Measurements from ENCODE around the gene TRPV3. TPM values are rescaled to one million over a fixed set of nuclear protein-coding genes. Genes with fewer than 3 reads are reported as not detected.
"Not testable (repeated sequence)": the region's sequence is repeated elsewhere in the genome, so short reads cannot be mapped to it uniquely, and the experiment has no call there.

The TRPV3 gene
- total and polyA plus RNA-seq, 2 experiments from 2014 or later, result 0.15 to 0.69 TPM

DNA sequence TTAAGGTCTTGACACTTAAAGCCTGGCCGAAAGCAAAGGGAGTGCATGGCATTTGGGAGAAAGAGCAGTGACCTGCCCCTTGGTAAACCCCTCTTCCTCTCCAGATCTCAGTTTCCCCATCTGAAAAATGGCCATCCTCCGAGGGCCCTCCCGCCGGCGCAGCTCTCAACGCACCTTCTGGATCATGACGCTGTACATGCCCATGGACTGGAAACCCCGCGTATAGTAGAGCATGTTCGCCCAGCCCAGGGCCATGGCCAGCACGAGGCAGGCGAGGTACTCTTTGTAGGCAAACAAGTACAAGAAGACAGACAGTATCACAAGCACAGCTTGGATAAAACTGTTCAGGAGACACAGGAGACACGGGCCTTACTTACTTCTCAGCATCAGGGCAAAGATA is 33.6 kb downstream of the TRPV3 start:
- 0 out of 3 replicates have a peak, but pooled peaks cover 3% of the 10 kb centered on the region for H3K4me1 Mint-ChIP-seq
- no peaks in the 10 kb centered on the region for H3K79me2 ChIP-seq (replicated peaks; ENCODE audit: insufficient read depth)
- H3K4me3 Mint-ChIP-seq, result no peak overlapping the region
- DNase-seq (ENCODE audit: low spot score) (no peak), ATAC-seq (no peak)
- peaks cover 3% of the 10 kb centered on the region for H3K27me3 Mint-ChIP-seq (ENCODE audit: insufficient read depth, low read depth, poor library complexity)
- H3K36me3 ChIP-seq (ENCODE audit: insufficient read depth), result no peaks in the 10 kb centered on the region
- peaks cover 2% of the 10 kb centered on the region; the same call in 1 of the 2 replicates for H3K9me2 ChIP-seq (ENCODE audit: insufficient read depth)
- H3K27me3 ChIP-seq (ENCODE audit: insufficient read depth), result no peaks in the 10 kb centered on the region
- no peak for TF ChIP-seq CREB1 (CRISPR knock-in tag; IDR thresholded peaks at IDR 0.05; ENCODE audit: low read depth)
- TF ChIP-seq ZNF331 (CRISPR knock-in tag; IDR thresholded peaks at IDR 0.05; ENCODE audit: low read depth), result no peak
- no peak for TF ChIP-seq REST (IDR thresholded peaks at IDR 0.05; ENCODE audit: unreplicated experiment)
- no peak for TF ChIP-seq STAT1 (IDR thresholded peaks at IDR 0.05; ENCODE audit: unreplicated experiment)
- TF ChIP-seq, protein P1, sequence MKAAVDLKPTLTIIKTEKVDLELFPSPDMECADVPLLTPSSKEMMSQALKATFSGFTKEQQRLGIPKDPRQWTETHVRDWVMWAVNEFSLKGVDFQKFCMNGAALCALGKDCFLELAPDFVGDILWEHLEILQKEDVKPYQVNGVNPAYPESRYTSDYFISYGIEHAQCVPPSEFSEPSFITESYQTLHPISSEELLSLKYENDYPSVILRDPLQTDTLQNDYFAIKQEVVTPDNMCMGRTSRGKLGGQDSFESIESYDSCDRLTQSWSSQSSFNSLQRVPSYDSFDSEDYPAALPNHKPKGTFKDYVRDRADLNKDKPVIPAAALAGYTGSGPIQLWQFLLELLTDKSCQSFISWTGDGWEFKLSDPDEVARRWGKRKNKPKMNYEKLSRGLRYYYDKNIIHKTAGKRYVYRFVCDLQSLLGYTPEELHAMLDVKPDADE (IDR thresholded peaks at IDR 0.05), result no peak
- no peak overlapping the region for H3K4me2 ChIP-seq
- no peak overlapping the region for H3K27ac ChIP-seq (ENCODE audit: low read depth)
- H3K9me3 Mint-ChIP-seq, result no peaks in the 10 kb centered on the region
- H3K4me3 ChIP-seq, result no peak overlapping the region
- H4K20me1 ChIP-seq (replicated peaks; ENCODE audit: insufficient read depth), result no peaks in the 10 kb centered on the region
- H3K4me1 ChIP-seq (ENCODE audit: insufficient read depth), result no peaks in the 10 kb centered on the region
- H3F3A ChIP-seq (replicated peaks; ENCODE audit: low read depth), result no peaks in the 10 kb centered on the region
- H2AFZ ChIP-seq, result no peak overlapping the region
- no peaks in the 10 kb centered on the region; the same call in 2 of the 3 replicates for H3K36me3 Mint-ChIP-seq (ENCODE audit: low read depth)
- no peak overlapping the region for H3K27ac Mint-ChIP-seq

DNA sequence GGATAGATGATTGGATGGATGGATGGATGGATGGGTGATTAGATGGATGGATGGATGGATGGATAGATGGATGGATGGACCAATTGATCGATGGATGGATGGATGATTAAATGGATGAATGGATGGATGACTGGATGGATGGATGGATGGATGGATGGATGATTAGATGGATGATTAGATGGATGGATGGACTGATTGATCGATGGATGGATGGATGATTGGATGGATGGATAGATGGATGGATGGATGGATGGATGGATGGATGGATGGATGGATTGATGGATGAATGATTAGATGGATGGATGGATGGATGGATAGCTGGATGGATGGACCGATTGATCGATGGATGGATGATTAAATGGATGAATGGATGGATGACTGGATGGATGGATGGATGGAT is 38.1 kb downstream of the TRPV3 start:
- not testable (repeated sequence) for H3K9me3 Mint-ChIP-seq; H4K20me1 ChIP-seq (replicated peaks; ENCODE audit: insufficient read depth); H3K27ac ChIP-seq (ENCODE audit: low read depth); H3K4me2 ChIP-seq; H3K27ac Mint-ChIP-seq; H3K4me3 ChIP-seq; H3K9me2 ChIP-seq (ENCODE audit: insufficient read depth); ATAC-seq; H3F3A ChIP-seq (replicated peaks; ENCODE audit: low read depth); DNase-seq (ENCODE audit: low spot score); H3K4me1 Mint-ChIP-seq; H2AFZ ChIP-seq; H3K27me3 ChIP-seq (ENCODE audit: insufficient read depth); H3K4me3 Mint-ChIP-seq; H3K27me3 Mint-ChIP-seq (ENCODE audit: insufficient read depth, low read depth, poor library complexity); H3K4me1 ChIP-seq (ENCODE audit: insufficient read depth); H3K36me3 ChIP-seq (ENCODE audit: insufficient read depth); H3K36me3 Mint-ChIP-seq (ENCODE audit: low read depth); H3K79me2 ChIP-seq (replicated peaks; ENCODE audit: insufficient read depth)

- peaks cover 12% of the 10 kb centered on the region for H3K9me2 ChIP-seq (ENCODE audit: insufficient read depth)
- no peak overlapping the region for H3K27ac ChIP-seq (ENCODE audit: low read depth)
- no peak overlapping the region; the same call in 1 of the 2 replicates for H3K27ac Mint-ChIP-seq
- no peak overlapping the region for H3K4me2 ChIP-seq
- H4K20me1 ChIP-seq (replicated peaks; ENCODE audit: insufficient read depth), result no peaks in the 10 kb centered on the region
- no peaks in the 10 kb centered on the region; the same call in 2 of the 3 replicates for H3K9me3 Mint-ChIP-seq
- DNase-seq (ENCODE audit: low spot score), result no peak
- H3K4me3 Mint-ChIP-seq, result no peak overlapping the region
- H3K4me1 ChIP-seq (ENCODE audit: insufficient read depth), result peaks cover 26% of the 10 kb centered on the region
- no peak overlapping the region for H3K4me3 ChIP-seq
- H3K36me3 ChIP-seq (ENCODE audit: insufficient read depth), result no peaks in the 10 kb centered on the region; the same call in 1 of the 2 replicates
- peaks cover 32% of the 10 kb centered on the region for H3K4me1 Mint-ChIP-seq
- H3K27me3 ChIP-seq (ENCODE audit: insufficient read depth), result no peaks in the 10 kb centered on the region
- no peaks in the 10 kb centered on the region for H3F3A ChIP-seq (replicated peaks; ENCODE audit: low read depth)
- H3K27me3 Mint-ChIP-seq (ENCODE audit: insufficient read depth, low read depth, poor library complexity), result peaks cover 31% of the 10 kb centered on the region
- H3K36me3 Mint-ChIP-seq (ENCODE audit: low read depth), result no peaks in the 10 kb centered on the region
- no peak for ATAC-seq
- no peaks in the 10 kb centered on the region for H3K79me2 ChIP-seq (replicated peaks; ENCODE audit: insufficient read depth)
- no peak overlapping the region for H2AFZ ChIP-seq
- TF ChIP-seq ZNF114 (CRISPR knock-in tag; IDR thresholded peaks at IDR 0.05) (no peak), EZH2phosphoT487 (IDR thresholded peaks at IDR 0.05; ENCODE audit: unreplicated experiment) (no peak)
Measured at GRCh38 chr17:3514873-3515272, 42.7 kb downstream of the TRPV3 start.
